ENCODE data around the gene TMEM259.

The TMEM259 gene

DNA sequence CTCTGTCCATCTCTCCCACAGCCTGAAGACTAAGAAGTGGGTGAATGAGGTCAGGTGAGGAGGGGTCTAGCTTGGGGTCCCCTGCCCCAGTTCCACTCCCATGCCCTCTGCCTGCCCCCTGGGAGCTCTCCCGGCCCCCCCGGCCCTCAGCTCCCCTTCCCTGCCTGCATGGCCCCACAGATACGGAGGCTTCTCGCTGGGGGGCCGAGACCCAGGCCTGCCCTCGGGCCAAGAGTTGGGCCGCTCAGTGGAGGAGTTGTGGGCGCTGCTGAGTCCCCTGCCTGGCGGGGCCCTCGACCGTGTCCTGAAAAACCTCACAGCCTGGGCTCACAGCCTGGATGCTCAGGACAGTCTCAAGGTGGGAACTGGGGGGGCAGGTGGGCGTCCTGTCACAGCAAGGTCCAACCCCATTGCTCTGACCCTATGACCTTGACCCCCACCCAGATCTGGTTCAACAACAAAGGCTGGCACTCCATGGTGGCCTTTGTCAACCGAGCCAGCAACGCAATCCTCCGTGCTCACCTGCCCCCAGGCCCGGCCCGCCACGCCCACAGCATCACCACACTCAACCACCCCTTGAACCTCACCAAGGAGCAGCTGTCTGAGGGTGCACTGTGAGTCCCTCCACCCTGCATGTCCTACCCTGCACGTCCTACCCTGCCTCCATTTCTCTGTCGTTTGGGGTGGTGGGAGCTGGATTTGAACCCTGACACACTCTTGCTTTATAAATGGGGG is 35.1 kb upstream of the TMEM259 start:
- Histone ChIP-seq H3K27me3 (ENCODE audit: control insufficient read depth in 2 of 2, insufficient read depth in 2 of 2, low read length in 2 of 2) (no peaks in the 10 kb centered on the region), H3K27ac (ENCODE audit: low read depth in 2 of 2, low read length in 2 of 2) (no peak overlapping the region), H3K9ac (ENCODE audit: low read depth in 1 of 2, low read length in 2 of 2) (no peak overlapping the region), H3K4me1 (ENCODE audit: control insufficient read depth in 2 of 2, insufficient read depth in 2 of 2, low read length in 2 of 2) (no peaks in the 10 kb centered on the region), H3K36me3 (ENCODE audit: control insufficient read depth in 2 of 2, insufficient read depth in 2 of 2, low read length in 2 of 2) (peaks cover 0 to 7% of the 10 kb centered on the region in 2 donors), H3K4me3 (ENCODE audit: low read length in 2 of 2) (no peak overlapping the region), H3K9me3 (ENCODE audit: control insufficient read depth in 2 of 2, low read length in 2 of 2) (no peaks in the 10 kb centered on the region)

DNA sequence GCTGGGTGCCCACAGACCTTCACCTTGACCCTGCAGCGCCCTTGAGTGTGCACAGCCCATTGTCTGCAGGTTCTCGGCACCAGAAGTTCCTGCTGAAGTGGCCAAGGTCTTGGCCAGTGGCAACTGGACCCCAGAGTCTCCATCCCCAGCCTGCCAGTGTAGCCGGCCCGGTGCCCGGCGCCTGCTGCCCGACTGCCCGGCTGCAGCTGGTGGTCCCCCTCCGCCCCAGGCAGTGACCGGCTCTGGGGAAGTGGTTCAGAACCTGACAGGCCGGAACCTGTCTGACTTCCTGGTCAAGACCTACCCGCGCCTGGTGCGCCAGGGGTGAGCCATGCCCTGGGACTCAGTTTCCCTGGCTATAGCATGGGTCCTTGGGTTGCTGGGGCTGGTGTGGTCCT is 34.1 kb upstream of the TMEM259 start:
- H3K36me3 ChIP-seq (ENCODE audit: control insufficient read depth in 2 of 2, insufficient read depth in 2 of 2, low read length in 2 of 2), result peaks cover 0 to 7% of the 10 kb centered on the region in 2 donors
- no peak overlapping the region for H3K9ac ChIP-seq (ENCODE audit: low read depth in 1 of 2, low read length in 2 of 2)
- no peaks in the 10 kb centered on the region for H3K4me1 ChIP-seq (ENCODE audit: control insufficient read depth in 2 of 2, insufficient read depth in 2 of 2, low read length in 2 of 2)
- no peaks in the 10 kb centered on the region for H3K9me3 ChIP-seq (ENCODE audit: control insufficient read depth in 2 of 2, low read length in 2 of 2)
- no peaks in the 10 kb centered on the region for H3K27me3 ChIP-seq (ENCODE audit: control insufficient read depth in 2 of 2, insufficient read depth in 2 of 2, low read length in 2 of 2)
- H3K4me3 ChIP-seq (ENCODE audit: low read length in 2 of 2), result no peak overlapping the region
- H3K27ac ChIP-seq (ENCODE audit: low read depth in 2 of 2, low read length in 2 of 2), result no peak overlapping the region

DNA sequence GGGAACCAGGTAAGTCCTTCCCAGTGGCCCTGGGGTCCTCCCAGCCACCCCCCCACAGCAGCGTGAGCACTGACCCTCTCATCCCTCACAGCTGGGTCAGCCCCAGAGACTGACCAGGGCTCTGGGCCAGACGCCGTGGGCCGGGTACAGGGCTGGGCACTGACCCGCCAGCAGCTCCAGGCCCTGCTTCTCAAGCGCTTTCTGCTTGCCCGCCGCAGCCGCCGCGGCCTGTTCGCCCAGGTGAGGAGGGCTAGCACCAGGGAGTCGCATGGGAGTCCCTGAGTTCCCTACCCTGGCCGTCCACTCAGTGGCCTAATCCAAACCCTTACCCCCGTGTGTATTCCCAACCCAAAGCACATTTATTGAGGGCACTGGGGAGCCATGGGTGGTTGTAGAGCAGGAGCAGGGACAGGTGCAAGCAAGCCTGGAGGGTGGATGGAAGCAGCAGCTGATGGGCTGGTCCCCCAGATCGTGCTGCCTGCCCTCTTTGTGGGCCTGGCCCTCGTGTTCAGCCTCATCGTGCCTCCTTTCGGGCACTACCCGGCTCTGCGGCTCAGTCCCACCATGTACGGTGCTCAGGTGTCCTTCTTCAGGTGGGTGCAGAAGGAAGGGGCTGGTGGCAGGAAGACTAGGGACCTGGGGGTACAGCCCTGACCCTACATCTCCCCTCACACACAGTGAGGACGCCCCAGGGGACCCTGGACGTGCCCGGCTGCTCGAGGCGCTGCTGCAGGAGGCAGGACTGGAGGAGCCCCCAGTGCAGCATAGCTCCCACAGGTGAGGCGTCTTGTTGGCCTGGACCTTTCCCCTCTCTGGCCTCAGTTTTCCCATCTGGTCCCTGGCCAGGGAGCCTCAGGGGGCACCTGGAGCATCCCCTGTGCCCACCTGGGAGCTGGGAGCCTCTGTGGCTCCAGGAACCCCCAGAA is 33.4 kb upstream of the TMEM259 start:
- Histone ChIP-seq H3K9ac (ENCODE audit: low read depth in 1 of 2, low read length in 2 of 2) (no peak overlapping the region), H3K36me3 (ENCODE audit: control insufficient read depth in 2 of 2, insufficient read depth in 2 of 2, low read length in 2 of 2) (peaks cover 0 to 7% of the 10 kb centered on the region in 2 donors), H3K9me3 (ENCODE audit: control insufficient read depth in 2 of 2, low read length in 2 of 2) (no peaks in the 10 kb centered on the region), H3K27ac (ENCODE audit: low read depth in 2 of 2, low read length in 2 of 2) (no peak overlapping the region), H3K4me1 (ENCODE audit: control insufficient read depth in 2 of 2, insufficient read depth in 2 of 2, low read length in 2 of 2) (no peaks in the 10 kb centered on the region), H3K4me3 (ENCODE audit: low read length in 2 of 2) (no peak overlapping the region), H3K27me3 (ENCODE audit: control insufficient read depth in 2 of 2, insufficient read depth in 2 of 2, low read length in 2 of 2) (no peaks in the 10 kb centered on the region)

DNA sequence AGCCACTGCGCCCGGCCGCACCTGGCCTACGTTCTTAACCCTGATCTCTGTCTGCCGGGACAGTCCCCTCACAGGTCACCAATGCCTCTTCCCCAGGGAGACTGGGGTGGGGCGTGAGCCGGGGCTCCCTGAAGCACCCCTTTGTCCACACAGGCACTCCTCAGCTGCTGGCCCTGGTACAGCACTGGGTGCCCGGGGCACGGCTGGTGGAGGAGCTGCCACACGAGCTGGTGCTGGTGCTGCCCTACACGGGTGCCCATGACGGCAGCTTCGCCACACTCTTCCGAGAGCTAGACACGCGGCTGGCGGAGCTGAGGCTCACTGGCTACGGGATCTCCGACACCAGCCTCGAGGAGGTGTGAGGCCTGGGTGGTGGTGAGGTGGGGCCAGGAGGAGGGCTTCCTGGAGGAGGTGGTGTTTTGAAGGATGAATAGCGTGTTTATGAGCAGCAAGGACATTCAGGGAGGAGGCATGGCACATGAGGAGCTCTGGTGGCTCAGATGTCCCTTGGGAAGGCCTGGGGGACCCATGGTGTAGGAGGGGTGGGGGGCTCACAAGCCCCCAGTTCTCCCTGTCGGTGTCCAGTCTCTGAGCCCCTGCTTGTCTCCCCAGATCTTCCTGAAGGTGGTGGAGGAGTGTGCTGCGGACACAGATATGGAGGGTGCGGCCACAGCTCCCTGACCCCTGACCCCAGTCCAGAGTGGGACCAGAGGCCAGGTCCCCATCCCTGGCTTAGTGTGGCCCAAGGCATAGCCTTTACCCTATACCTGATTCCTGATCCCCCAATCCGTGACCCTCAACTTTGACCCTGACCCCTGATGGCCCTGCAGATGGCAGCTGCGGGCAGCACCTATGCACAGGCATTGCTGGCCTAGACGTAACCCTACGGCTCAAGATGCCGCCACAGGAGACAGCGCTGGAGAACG is 32.5 kb upstream of the TMEM259 start:
- H3K4me3 ChIP-seq (ENCODE audit: low read length in 2 of 2), result no peak overlapping the region
- no peak overlapping the region for H3K27ac ChIP-seq (ENCODE audit: low read depth in 2 of 2, low read length in 2 of 2)
- H3K27me3 ChIP-seq (ENCODE audit: control insufficient read depth in 2 of 2, insufficient read depth in 2 of 2, low read length in 2 of 2), result no peaks in the 10 kb centered on the region
- no peaks in the 10 kb centered on the region for H3K4me1 ChIP-seq (ENCODE audit: control insufficient read depth in 2 of 2, insufficient read depth in 2 of 2, low read length in 2 of 2)
- no peak overlapping the region for H3K9ac ChIP-seq (ENCODE audit: low read depth in 1 of 2, low read length in 2 of 2)
- H3K9me3 ChIP-seq (ENCODE audit: control insufficient read depth in 2 of 2, low read length in 2 of 2), result no peaks in the 10 kb centered on the region
- peaks cover 0 to 4% of the 10 kb centered on the region in 2 donors for H3K36me3 ChIP-seq (ENCODE audit: control insufficient read depth in 2 of 2, insufficient read depth in 2 of 2, low read length in 2 of 2)

DNA sequence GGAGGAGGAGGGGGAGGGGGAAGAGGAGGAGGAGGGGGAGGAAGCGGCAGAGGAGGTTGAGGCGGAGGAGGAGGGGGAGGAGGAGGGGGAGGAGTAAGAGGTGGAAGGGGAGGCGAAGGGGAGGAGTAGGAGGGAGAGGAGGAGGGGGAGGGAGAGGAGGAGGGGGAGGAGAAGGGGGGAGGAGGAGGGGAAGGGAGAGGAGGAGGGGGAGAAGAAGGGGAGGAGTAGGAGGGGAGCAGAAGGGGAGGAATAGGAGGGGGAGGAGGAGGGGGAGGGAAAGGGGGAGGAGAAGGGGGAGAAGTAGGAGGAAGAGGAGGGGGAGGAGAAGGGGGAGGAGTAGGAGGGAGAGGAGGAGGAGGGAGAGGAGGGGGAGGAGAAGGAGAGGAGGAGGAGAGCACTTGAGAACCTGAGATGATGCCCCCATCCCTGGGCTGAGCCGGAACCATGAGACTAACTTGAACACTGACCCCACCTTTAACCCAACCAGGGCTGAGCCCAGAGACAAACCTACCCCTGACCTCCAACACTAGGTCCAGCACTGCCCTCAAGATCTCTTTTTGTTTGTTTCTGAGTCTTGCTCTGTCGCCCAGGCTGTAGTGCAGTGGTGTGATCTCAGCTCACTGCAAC is 31.5 kb upstream of the TMEM259 start:
- peaks cover 0 to 4% of the 10 kb centered on the region in 2 donors for H3K36me3 ChIP-seq (ENCODE audit: control insufficient read depth in 2 of 2, insufficient read depth in 2 of 2, low read length in 2 of 2)
- no peaks in the 10 kb centered on the region for H3K27me3 ChIP-seq (ENCODE audit: control insufficient read depth in 2 of 2, insufficient read depth in 2 of 2, low read length in 2 of 2)
- H3K4me3 ChIP-seq (ENCODE audit: low read length in 2 of 2), result no peak overlapping the region
- no peak overlapping the region for H3K27ac ChIP-seq (ENCODE audit: low read depth in 2 of 2, low read length in 2 of 2)
- no peak overlapping the region for H3K9ac ChIP-seq (ENCODE audit: low read depth in 1 of 2, low read length in 2 of 2)
- peaks cover 0 to 2% of the 10 kb centered on the region in 2 donors for H3K4me1 ChIP-seq (ENCODE audit: control insufficient read depth in 2 of 2, insufficient read depth in 2 of 2, low read length in 2 of 2)
- no peaks in the 10 kb centered on the region for H3K9me3 ChIP-seq (ENCODE audit: control insufficient read depth in 2 of 2, low read length in 2 of 2)

DNA sequence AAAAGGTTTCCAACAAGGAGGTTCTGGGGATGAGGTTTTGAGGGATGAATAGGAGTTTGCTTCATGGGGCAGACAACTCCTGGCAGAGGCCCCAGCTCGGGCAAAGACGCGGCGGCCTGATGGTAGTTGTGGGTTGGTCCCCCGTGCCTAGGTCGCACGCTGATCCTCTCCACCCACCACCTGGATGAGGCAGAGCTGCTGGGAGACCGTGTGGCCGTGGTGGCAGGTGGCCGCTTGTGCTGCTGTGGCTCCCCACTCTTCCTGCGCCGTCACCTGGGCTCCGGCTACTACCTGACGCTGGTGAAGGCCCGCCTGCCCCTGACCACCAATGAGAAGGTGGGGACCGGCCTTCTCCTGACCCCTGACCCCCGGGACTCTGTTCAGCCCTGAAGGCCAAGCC is 30.9 kb upstream of the TMEM259 start:
- Histone ChIP-seq H3K9me3 (ENCODE audit: control insufficient read depth in 2 of 2, low read length in 2 of 2) (no peaks in the 10 kb centered on the region), H3K9ac (ENCODE audit: low read depth in 1 of 2, low read length in 2 of 2) (no peak overlapping the region), H3K36me3 (ENCODE audit: control insufficient read depth in 2 of 2, insufficient read depth in 2 of 2, low read length in 2 of 2) (peaks cover 0 to 4% of the 10 kb centered on the region in 2 donors)

DNA sequence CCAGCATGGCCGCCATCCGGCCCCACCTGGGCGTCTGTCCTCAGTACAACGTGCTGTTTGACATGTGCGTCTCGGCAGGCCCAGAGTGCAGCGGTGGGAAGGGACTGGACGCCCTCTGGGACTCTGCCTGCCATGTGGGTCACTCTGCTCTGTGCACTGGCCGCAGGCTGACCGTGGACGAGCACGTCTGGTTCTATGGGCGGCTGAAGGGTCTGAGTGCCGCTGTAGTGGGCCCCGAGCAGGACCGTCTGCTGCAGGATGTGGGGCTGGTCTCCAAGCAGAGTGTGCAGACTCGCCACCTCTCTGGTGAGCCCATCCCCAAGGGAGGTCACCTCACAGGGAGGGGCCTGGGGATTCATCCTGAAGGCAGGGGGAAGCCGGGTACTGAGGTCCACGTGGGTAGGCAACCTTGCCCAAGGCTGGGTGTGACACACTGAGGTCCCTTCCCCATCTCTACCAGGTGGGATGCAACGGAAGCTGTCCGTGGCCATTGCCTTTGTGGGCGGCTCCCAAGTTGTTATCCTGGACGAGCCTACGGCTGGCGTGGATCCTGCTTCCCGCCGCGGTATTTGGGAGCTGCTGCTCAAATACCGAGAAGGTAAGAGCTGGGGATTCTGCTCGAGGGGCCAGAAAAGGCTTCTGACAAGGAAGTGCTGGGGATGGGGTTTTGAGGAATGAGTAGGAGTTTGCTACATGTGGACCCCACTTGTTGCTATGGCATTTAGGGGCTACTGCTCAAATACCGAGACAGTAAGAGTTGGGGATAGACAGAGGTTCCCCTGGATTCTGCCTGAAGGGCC is 30.3 kb upstream of the TMEM259 start:
- H3K9me3 ChIP-seq (ENCODE audit: control insufficient read depth in 2 of 2, low read length in 2 of 2), result no peaks in the 10 kb centered on the region
- no peak overlapping the region for H3K27ac ChIP-seq (ENCODE audit: low read depth in 2 of 2, low read length in 2 of 2)
- peaks cover 0 to under 1% of the 10 kb centered on the region in 2 donors for H3K36me3 ChIP-seq (ENCODE audit: control insufficient read depth in 2 of 2, insufficient read depth in 2 of 2, low read length in 2 of 2)
- no peaks in the 10 kb centered on the region for H3K27me3 ChIP-seq (ENCODE audit: control insufficient read depth in 2 of 2, insufficient read depth in 2 of 2, low read length in 2 of 2)
- no peak overlapping the region for H3K4me3 ChIP-seq (ENCODE audit: low read length in 2 of 2)
- no peak overlapping the region for H3K9ac ChIP-seq (ENCODE audit: low read depth in 1 of 2, low read length in 2 of 2)
- peaks cover 0 to 2% of the 10 kb centered on the region in 2 donors for H3K4me1 ChIP-seq (ENCODE audit: control insufficient read depth in 2 of 2, insufficient read depth in 2 of 2, low read length in 2 of 2)

More for the DNA sequence above, 30.9 kb upstream of the TMEM259 start:
- Histone ChIP-seq H3K27me3 (ENCODE audit: control insufficient read depth in 2 of 2, insufficient read depth in 2 of 2, low read length in 2 of 2) (no peaks in the 10 kb centered on the region), H3K4me1 (ENCODE audit: control insufficient read depth in 2 of 2, insufficient read depth in 2 of 2, low read length in 2 of 2) (peaks cover 0 to 2% of the 10 kb centered on the region in 2 donors), H3K27ac (ENCODE audit: low read depth in 2 of 2, low read length in 2 of 2) (no peak overlapping the region), H3K4me3 (ENCODE audit: low read length in 2 of 2) (no peak overlapping the region)

DNA sequence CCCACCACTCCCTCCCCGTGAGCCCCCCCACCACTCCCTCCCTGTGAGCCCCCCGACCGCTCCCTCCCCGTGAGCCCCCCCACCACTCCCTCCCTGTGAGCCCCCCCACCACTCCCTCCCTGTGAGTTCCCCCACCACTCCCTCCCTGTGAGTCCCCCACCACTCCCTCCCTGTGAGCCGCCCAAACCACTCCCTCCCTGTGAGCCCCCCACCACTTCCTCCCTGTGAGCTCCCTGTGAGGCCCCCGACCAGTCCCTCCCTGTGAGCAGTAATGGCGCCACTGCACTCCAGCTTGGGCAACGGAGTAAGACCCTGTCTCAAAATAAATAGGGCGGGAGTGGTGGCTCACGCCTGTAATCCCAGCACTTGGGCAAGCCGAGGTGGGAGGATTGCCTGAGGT is 28.9 kb upstream of the TMEM259 start:
- H3K27me3 ChIP-seq (ENCODE audit: control insufficient read depth in 2 of 2, insufficient read depth in 2 of 2, low read length in 2 of 2), result no peaks in the 10 kb centered on the region
- no peak overlapping the region for H3K27ac ChIP-seq (ENCODE audit: low read depth in 2 of 2, low read length in 2 of 2)
- no peaks in the 10 kb centered on the region for H3K9me3 ChIP-seq (ENCODE audit: control insufficient read depth in 2 of 2, low read length in 2 of 2)
- no peaks in the 10 kb centered on the region for H3K36me3 ChIP-seq (ENCODE audit: control insufficient read depth in 2 of 2, insufficient read depth in 2 of 2, low read length in 2 of 2)
- H3K4me1 ChIP-seq (ENCODE audit: control insufficient read depth in 2 of 2, insufficient read depth in 2 of 2, low read length in 2 of 2), result peaks cover 0 to 2% of the 10 kb centered on the region in 2 donors
- H3K4me3 ChIP-seq (ENCODE audit: low read length in 2 of 2), result no peak overlapping the region
- no peak overlapping the region for H3K9ac ChIP-seq (ENCODE audit: low read depth in 1 of 2, low read length in 2 of 2)

DNA sequence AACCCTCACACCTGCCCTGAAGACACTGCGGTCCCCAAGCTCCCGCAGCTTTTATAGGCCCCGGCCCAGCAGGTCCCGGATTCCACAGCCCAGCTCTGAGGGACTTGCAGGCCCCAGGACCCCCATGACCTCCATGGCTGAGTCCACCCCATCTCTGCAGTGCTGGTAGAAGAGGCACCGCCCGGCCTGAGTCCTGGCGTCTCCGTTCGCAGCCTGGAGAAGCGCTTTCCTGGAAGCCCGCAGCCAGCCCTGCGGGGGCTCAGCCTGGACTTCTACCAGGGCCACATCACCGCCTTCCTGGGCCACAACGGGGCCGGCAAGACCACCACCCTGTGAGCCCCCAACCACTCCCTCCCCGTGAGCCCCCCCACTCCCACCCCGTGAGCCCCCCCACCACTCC is 28.2 kb upstream of the TMEM259 start:
- no peak overlapping the region for H3K9ac ChIP-seq (ENCODE audit: low read depth in 1 of 2, low read length in 2 of 2)
- H3K9me3 ChIP-seq (ENCODE audit: control insufficient read depth in 2 of 2, low read length in 2 of 2), result no peaks in the 10 kb centered on the region
- no peak overlapping the region for H3K27ac ChIP-seq (ENCODE audit: low read depth in 2 of 2, low read length in 2 of 2)
- H3K36me3 ChIP-seq (ENCODE audit: control insufficient read depth in 2 of 2, insufficient read depth in 2 of 2, low read length in 2 of 2), result no peaks in the 10 kb centered on the region
- H3K4me3 ChIP-seq (ENCODE audit: low read length in 2 of 2), result no peak overlapping the region
- H3K27me3 ChIP-seq (ENCODE audit: control insufficient read depth in 2 of 2, insufficient read depth in 2 of 2, low read length in 2 of 2), result no peaks in the 10 kb centered on the region
- H3K4me1 ChIP-seq (ENCODE audit: control insufficient read depth in 2 of 2, insufficient read depth in 2 of 2, low read length in 2 of 2), result peaks cover 0 to 2% of the 10 kb centered on the region in 2 donors
